HEK293 (cell line): ENCODE data around the gene PLEKHD1.

ENCODE experiments used
- CTCF ChIP-seq: fragments of 450-650 bp; formaldehyde crosslinking; IDR thresholded peaks from 2 replicates; pipeline ENCODE4 v1.5.1; 2016; ENCODE audit warnings: missing biosample characterization, missing genetic modification characterization
- PATZ1 ChIP-seq: fragments of 450-650 bp; formaldehyde crosslinking; IDR thresholded peaks from 2 replicates; pipeline ENCODE4 v1.5.1; 2016; ENCODE audit warnings: missing biosample characterization, missing genetic modification characterization
- PBX3 ChIP-seq: sonication (generic); formaldehyde crosslinking; IDR thresholded peaks from 2 replicates; pipeline ENCODE4 v1.8.1; 2022; ENCODE audit warnings: mild to moderate bottlenecking, moderate library complexity, missing genetic modification reagents
- PRDM4 ChIP-seq: fragments of 450-650 bp; formaldehyde crosslinking; IDR thresholded peaks from 2 replicates; pipeline ENCODE4 v1.5.1; 2017; ENCODE audit warnings: missing biosample characterization, missing genetic modification characterization
- SCRT1 ChIP-seq: fragments of 450-650 bp; formaldehyde crosslinking; IDR thresholded peaks from 2 replicates; pipeline ENCODE4 v1.5.1; 2016; ENCODE audit warnings: missing biosample characterization, missing genetic modification characterization, borderline replicate concordance
- SP2 ChIP-seq: fragments of 450-650 bp; formaldehyde crosslinking; IDR thresholded peaks from 2 replicates; pipeline ENCODE4 v1.5.1; 2016; ENCODE audit warnings: missing biosample characterization, missing genetic modification characterization
- ZNF324 ChIP-seq: fragments of 450-650 bp; formaldehyde crosslinking; IDR thresholded peaks from 2 replicates; pipeline ENCODE4 v1.5.1; 2016; ENCODE audit warnings: missing biosample characterization, missing genetic modification characterization
- ZNF433 ChIP-seq: fragments of 450-650 bp; formaldehyde crosslinking; IDR thresholded peaks from 2 replicates; pipeline ENCODE4 v1.5.1; 2016; ENCODE audit warnings: missing biosample characterization, missing genetic modification characterization, low read depth
- ZNF513 ChIP-seq: fragments of 450-650 bp; IDR thresholded peaks from 2 replicates; pipeline ENCODE4 v1.5.1; 2018; ENCODE audit warnings: missing biosample characterization, missing genetic modification characterization
- ZNF830 ChIP-seq: fragments of 450-650 bp; IDR thresholded peaks from 2 replicates; pipeline ENCODE4 v1.5.0; 2018; ENCODE audit warnings: missing biosample characterization, missing genetic modification characterization, low read depth, mild to moderate bottlenecking, moderate library complexity

GRCh38 chr14:69574263-69574953 is 89.9 kb downstream of the PLEKHD1 start, which contains the start of gene CCDC177:
- no peak for TF ChIP-seq PRDM4 (tag by site-specific recombination)
- peak; percentile 60 for TF ChIP-seq CTCF
- no peak for TF ChIP-seq ZNF324 (tag by site-specific recombination)
- TF ChIP-seq PBX3, result 0 out of 2 replicates have a peak, but pooled peaks have one; percentile 51
- TF ChIP-seq PATZ1 (tag by site-specific recombination), result 0 out of 2 replicates have a peak, but pooled peaks have one; percentile 48
- no peak for TF ChIP-seq ZNF433 (tag by site-specific recombination)
- TF ChIP-seq SP2, result no peak
- no peak for TF ChIP-seq ZNF513 (tag by site-specific recombination)
- no peak for TF ChIP-seq ZNF830
- no peak for TF ChIP-seq SCRT1 (tag by site-specific recombination)
